SU-DHL-6 (cell line): ENCODE data around the gene NPY5R.

Experiments
- EZH2phosphoT487 ChIP-seq: fragments of 200-600 bp; sonication (generic), shearing (Covaris generic); conservative IDR thresholded peaks from 2 replicates; pipeline ENCODE4 v1.6.1; 2018; ENCODE audit warnings: mild to moderate bottlenecking, antibody characterized with exemption, low read length, moderate library complexity, mixed read lengths
- TF ChIP-seq, protein P1 (sequence below): fragments of 200-600 bp; sonication (generic); IDR thresholded peaks from one replicate; pipeline ENCODE4 v1.5.1; 2017; ENCODE audit warnings: antibody characterized with exemption, mild to moderate bottlenecking, low read length, moderate library complexity; ENCODE audit not compliant: insufficient read depth, poor library complexity, severe bottlenecking

DNA sequence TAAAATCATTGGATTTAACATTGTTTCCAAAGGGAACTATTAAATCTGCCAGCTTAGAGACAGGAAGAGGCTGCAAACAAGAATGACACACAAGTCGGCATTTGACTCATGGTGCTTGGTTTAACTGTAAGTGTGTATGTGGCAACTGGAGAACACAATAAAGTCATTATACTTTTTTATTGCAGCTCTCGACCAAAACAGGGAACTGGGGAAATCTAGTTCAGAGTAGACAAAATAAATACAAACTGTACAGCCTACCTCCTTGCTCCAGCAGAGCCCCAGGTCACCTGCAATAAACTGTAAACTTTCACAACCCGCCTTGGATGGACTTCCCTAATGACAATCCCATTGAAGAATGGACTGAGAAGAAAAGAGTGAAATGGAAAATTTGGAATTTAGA lies 24.0 kb downstream of the NPY5R start:
- TF ChIP-seq, protein P1, sequence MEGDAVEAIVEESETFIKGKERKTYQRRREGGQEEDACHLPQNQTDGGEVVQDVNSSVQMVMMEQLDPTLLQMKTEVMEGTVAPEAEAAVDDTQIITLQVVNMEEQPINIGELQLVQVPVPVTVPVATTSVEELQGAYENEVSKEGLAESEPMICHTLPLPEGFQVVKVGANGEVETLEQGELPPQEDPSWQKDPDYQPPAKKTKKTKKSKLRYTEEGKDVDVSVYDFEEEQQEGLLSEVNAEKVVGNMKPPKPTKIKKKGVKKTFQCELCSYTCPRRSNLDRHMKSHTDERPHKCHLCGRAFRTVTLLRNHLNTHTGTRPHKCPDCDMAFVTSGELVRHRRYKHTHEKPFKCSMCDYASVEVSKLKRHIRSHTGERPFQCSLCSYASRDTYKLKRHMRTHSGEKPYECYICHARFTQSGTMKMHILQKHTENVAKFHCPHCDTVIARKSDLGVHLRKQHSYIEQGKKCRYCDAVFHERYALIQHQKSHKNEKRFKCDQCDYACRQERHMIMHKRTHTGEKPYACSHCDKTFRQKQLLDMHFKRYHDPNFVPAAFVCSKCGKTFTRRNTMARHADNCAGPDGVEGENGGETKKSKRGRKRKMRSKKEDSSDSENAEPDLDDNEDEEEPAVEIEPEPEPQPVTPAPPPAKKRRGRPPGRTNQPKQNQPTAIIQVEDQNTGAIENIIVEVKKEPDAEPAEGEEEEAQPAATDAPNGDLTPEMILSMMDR: no peak
- TF ChIP-seq EZH2phosphoT487: no peak
